Iris pigment epithelial cell (primary cell): ENCODE data around the gene CASP14.
"Not testable (repeated sequence)": the region's sequence is repeated elsewhere in the genome, so short reads cannot be mapped to it uniquely, and the experiment has no call there.

Experiments
- DNase-seq: peaks from one replicate; pipeline ENCODE4 v3.0.0-alpha.2; 2011; ENCODE audit warnings: low read depth

Gene CASP14

DNA sequence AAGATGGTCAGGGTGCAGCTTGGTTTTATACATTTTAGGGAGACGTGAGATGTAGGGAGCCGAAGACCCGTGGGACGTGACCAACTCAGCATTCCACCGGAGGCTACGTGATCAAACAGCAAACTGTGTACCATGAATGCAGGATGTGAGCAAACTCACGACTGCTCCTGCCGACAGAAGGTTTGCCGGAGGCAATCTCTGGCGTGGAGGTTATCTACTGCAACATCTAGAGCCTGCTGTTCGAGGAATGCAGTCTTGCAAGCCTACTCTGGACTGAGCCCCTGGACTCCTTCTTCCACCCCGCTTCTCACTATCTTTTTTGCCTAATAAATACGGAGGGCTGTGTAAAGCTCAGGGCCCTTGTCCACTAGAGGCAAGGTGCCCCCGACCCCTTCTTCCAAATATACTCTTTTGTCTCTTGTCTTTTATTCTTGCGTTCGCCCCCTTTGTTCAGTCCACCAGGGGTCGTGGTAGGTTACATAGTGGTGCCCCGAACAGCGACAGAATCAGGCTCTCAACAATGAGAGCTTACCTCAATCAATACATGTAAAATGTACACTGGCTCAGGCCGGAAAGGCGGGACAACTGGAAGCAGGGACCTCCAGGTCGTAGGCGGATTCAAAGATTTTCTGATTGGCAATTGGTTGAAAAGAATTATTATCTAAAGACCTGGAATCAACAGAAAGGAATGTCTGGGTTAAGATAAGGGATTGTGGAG, 23.8 kb downstream of the CASP14 start:
- no peak for DNase-seq

DNA sequence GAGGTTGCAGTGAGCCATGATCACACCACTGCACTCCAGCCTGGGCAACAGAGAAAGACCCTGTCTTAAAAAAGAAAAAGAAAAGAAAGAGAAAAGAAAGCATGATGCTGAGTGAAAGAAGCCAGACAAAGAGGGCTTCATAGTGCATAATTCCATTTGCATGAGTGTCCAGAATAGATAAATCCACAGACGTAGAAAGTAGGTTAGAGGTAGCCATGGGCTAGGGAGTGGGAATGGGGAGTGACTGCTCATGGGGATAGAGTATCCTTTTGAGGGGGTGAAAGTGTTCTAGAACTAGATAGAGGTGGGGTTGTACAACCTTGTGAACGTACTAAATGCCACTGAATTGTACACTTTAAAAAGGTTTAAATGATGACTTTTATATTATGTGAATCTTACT, 25.1 kb downstream of the CASP14 start:
- no peak for DNase-seq

DNA sequence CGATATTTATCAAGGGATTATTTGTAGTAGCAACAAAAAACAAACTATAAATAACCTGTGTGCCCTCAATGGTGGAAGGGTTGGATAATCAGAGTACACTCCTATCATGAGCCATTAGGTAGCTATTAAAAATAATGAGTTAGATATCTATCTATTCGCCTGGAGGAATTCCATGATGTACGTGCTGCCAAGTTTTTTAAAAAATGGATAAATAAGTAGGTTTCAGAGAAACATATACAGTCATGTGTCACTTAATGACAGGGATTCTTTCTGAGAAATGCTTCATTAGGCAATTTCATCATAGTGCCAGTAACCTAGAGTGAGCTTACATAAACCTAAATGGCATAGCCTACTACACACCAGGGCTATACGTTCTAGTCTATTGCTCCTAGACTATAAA, 26.5 kb downstream of the CASP14 start:
- DNase-seq, result no peak

DNA sequence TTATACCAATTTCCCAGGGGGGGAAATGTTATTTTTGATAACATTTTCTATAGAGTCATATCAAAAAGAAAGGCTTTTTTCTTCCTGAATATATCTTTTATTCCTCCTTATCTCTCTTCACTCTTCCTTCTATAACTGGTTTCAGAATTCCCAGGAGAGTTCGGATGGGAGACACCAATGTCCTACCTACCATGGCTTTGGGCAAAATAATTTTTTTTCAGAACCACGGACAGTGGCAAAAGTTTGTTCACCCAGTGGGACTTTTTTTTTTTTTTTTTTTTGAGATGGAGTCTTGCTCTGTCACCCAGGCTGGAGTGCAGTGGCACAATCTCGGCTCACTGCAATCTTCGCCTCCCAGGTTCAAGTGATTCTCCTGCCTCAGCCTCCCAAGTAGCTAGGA, 30.7 kb downstream of the CASP14 start:
- DNase-seq, result not testable (repeated sequence)

DNA sequence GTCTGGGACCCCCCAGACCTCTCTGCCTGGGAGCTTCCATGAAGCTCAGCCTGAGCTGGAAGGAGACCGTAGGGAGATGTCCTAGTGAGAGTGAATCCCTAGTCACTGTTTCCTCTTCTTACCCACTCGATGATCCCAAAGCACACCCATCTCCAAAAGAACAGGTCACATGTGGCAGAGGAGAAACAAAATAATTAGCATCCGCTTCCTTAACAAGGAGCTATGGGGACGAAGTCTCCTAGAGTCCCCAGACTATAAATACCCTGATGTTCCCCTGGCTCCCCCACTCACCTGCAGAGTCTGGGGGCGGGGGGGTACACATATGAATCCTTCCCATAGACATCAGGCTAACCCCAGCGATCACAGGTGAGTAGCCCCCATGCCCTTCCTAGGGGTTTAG, 32.6 kb downstream of the CASP14 start, which contains the start of gene OR1I1:
Gene OR1I1, plus strand, starts transcription at position 301 of the 400 bp plus-strand sequence. CDS start 4,855 bp downstream, outside the sequence.
- DNase-seq, result no peak

- no peak for DNase-seq
Observed at GRCh38 chr19:15087182-15087581, 37.9 kb downstream of the CASP14 start.

- DNase-seq, result peak; percentile 45
Observed at GRCh38 chr19:15091918-15092753, 42.9 kb downstream of the CASP14 start.

- DNase-seq, result no peak
Observed at GRCh38 chr19:15093001-15093400, 43.7 kb downstream of the CASP14 start.

DNA sequence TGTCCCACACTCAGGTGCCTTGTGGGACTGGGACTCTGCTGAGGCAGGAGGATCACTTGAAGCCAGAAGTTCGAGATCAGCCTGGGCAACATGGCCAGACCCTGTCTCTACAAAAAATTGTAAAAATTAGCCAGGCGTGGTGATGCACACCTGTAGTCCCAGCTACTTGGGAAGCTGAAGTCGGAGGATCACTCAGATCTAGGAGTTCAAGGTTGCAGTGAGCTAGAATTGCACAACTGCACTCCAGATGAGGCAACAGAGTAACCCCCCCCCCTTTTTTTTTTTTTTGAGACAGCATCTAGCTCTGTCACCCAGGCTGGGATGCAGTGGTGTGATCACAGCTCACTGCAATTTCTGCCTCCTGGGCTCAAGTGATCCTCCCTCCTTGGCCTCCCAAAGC, 46.9 kb downstream of the CASP14 start:
- DNase-seq, result no peak

GRCh38 chr19:15097980-15098379, 48.7 kb downstream of the CASP14 start:
- DNase-seq, result not testable (repeated sequence)

GRCh38 chr19:15098460-15098859, 49.2 kb downstream of the CASP14 start:
- no peak for DNase-seq

GRCh38 chr19:15099017-15099582, 49.8 kb downstream of the CASP14 start:
- no peak for DNase-seq

GRCh38 chr19:15101479-15102082, 52.3 kb downstream of the CASP14 start:
- peak; percentile 52 for DNase-seq

DNA sequence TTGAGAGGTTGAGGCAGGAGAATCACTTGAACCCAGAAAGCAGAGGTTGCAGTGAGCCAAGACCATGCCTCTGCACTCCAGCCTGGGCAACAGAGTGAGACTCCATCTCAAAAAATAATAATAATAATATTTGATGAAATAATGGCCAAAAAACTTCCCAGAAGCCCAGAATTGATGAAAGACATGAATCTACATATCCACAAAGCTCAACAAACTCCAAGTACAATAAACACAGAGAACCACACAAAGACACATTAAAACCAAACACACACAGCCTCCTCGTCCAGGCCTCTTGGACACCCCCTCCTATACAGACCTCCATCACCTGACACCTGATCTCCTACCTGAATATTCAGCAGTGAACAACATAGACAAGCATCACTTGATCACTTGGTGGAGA, 54.7 kb downstream of the CASP14 start:
- DNase-seq, result no peak

- DNase-seq, result no peak
Observed at GRCh38 chr19:15104411-15104810, 55.1 kb downstream of the CASP14 start.

DNA sequence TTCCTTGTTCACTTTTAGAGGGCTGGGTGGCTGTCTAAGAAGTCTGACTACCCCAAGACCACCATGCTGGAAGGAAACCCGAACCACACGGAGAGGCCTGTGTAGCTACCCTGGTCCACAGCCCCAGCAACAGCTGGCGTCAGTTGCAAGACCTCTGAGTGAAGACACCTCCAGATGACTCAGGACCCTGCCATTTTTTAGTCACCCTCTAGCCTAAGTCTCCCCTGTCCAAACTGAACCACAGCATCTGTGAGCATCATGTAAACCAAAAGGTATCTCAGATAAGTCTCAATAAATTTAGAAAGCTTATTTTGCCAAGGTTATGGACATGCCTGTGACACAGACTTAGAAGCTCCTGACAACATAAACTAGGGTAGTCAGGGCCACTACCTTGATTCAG, 55.8 kb downstream of the CASP14 start:
- no peak for DNase-seq

GRCh38 chr19:15107061-15108010, 58.1 kb downstream of the CASP14 start, which contains the start of gene SYDE1:
SYDE1 (plus strand) TSS chr19:15107401; CDS start chr19:15107434, 33 bp downstream.
- DNase-seq, result peak; percentile 43
